Medulla oblongata (tissue), 1 donor: Measurements from ENCODE around the gene XRCC5.
A peak's percentile ranks its signal among the peaks of the same experiment; 100 is the strongest.
"Not testable (repeated sequence)": the region's sequence is repeated elsewhere in the genome, so short reads cannot be mapped to it uniquely, and the experiment has no call there.

ENCODE experiments used
- DNase-seq: peaks from one replicate; pipeline ENCODE4 v3.0.0-alpha.2; 2015; ENCODE audit errors: extremely low spot score

XRCC5 gene

GRCh38 chr2:216108967-216109921 is at the start of gene XRCC5:
Gene XRCC5, plus strand, starts transcription at chr2:216109348. Its CDS starts 89 bp downstream, at chr2:216109437.
- DNase-seq, result peak; percentile 93

GRCh38 chr2:216064014-216064630 is 45.0 kb upstream of the XRCC5 start:
- DNase-seq, result no peak

- no peak for DNase-seq
Measured at GRCh38 chr2:216064665-216065064, 44.5 kb upstream of the XRCC5 start.

- DNase-seq, result no peak
Measured at GRCh38 chr2:216066230-216066629, 42.9 kb upstream of the XRCC5 start.

- DNase-seq, result no peak
Measured at GRCh38 chr2:216069028-216069427, 40.1 kb upstream of the XRCC5 start.

- DNase-seq, result no peak
Measured at GRCh38 chr2:216070195-216070594, 39.0 kb upstream of the XRCC5 start.

GRCh38 chr2:216071111-216071851 is 37.9 kb upstream of the XRCC5 start:
- no peak for DNase-seq

GRCh38 chr2:216072473-216072872 is 36.7 kb upstream of the XRCC5 start:
- no peak for DNase-seq

GRCh38 chr2:216073773-216074172 is 35.4 kb upstream of the XRCC5 start:
- DNase-seq, result no peak

GRCh38 chr2:216074380-216074779 is 34.8 kb upstream of the XRCC5 start:
- DNase-seq, result no peak

- no peak for DNase-seq
Measured at GRCh38 chr2:216074794-216075193, 34.4 kb upstream of the XRCC5 start.

GRCh38 chr2:216075510-216076485 is 33.4 kb upstream of the XRCC5 start:
- no peak for DNase-seq

- DNase-seq, result no peak
Measured at GRCh38 chr2:216078776-216079175, 30.4 kb upstream of the XRCC5 start.

GRCh38 chr2:216080048-216080447 is 29.1 kb upstream of the XRCC5 start:
- not testable (repeated sequence) for DNase-seq

- DNase-seq, result peak; percentile 6
Measured at GRCh38 chr2:216081012-216081411, 28.1 kb upstream of the XRCC5 start.

- peak; percentile 87 for DNase-seq
Measured at GRCh38 chr2:216081487-216082116, 27.5 kb upstream of the XRCC5 start, which contains the start of the genes PECR and TMEM169. Gene PECR, minus strand, starts transcription at chr2:216081809. Its CDS starts 68 bp downstream, at chr2:216081741. Gene TMEM169, plus strand, starts transcription at chr2:216081919. Its CDS starts 14,045 bp downstream, at chr2:216095964.

GRCh38 chr2:216082117-216082711 is 26.9 kb upstream of the XRCC5 start:
- DNase-seq, result peak; percentile 14

- DNase-seq, result peak; percentile 60
Measured at GRCh38 chr2:216082805-216083204, 26.3 kb upstream of the XRCC5 start.

GRCh38 chr2:216083464-216084281 is 25.5 kb upstream of the XRCC5 start:
- no peak for DNase-seq
